Amniotic epithelial cell (primary cell): ENCODE measurements around the gene TMEM243.
"Not testable (repeated sequence)": the region's sequence is repeated elsewhere in the genome, so short reads cannot be mapped to it uniquely, and the experiment has no call there.

Experiments used
- DNase-seq: peaks from one replicate; pipeline ENCODE4 v3.0.0-alpha.2; 2010; ENCODE audit warnings: low read depth

TMEM243 gene, protein sequence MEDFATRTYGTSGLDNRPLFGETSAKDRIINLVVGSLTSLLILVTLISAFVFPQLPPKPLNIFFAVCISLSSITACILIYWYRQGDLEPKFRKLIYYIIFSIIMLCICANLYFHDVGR

DNA sequence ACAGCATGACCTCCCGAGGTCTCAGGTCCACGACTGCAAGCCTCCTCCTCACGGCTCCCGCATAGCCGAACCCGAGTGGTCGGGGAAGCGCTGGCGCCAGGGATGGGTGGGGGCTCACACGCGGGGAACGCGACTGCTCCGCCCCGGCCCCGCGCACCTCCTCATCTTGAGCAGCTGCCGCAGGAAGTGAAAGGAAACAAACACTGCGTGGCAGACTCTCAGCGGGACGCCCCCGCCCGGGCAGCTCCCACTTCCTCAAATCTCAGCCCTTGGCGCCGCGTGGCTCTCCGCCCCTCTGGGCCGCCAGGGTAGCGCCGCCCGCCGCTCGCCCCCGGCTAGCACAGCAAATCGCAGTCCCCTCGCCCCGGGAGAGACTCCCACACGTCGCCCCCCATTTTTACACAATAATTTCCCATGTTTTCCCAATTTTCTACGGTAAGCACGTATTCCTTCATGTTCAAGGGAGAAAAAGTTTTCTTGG, at the start of gene TMEM243:
TSS of gene TMEM243 (minus strand) at position 188 of the 481 bp plus-strand sequence. CDS start 229 bp downstream, outside the sequence.
- peak; percentile 65 for DNase-seq

DNA sequence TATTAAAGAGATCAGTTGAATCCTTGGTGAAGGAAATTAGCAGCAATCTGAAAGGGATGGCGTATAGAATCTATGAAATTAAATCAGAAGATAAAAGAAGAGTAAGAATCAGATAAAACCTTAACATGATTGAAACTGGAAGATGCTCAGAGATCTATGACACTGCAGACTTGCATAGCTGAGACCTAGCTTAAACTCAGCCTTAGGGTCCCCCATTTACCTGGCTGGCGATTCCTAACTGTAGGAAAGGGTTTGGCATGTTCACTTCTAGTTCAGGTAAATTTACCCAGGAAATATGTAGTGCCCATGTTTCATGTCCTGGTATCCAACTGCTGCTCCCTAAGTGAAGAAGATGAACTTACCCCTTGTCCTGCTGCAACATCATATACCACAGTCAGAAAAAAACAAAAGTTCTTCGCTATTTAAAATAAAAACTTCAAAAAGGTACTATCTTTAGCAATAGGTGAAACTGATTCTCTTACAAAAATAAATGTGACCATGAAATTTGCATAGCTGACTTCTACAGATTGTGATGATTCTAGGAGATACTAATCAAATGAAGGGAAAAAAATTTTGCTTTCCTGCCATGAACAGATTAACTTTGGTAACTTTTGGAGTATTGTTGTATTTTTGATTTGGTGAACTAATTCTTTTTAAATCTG, 47.8 kb upstream of the TMEM243 start:
- DNase-seq: no peak

DNA sequence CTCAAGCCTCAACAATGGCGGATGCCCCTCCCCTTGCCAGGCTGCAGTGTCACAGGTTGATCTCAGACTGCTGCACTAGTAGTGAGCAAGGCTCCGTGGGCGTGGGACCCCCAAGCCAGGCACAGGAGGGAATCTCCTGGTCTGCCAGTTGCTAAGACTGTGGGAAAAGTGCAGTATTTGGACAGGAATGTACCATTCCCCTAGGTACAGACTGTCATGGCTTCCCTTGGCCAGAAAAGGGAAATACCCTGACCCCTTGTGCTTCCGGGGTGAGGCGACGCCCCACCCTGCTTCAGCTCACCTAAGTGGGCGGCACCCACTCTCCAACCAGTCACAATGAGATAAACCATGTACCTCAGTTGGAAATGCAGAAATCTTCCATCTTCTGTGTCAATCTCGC, 44.0 kb upstream of the TMEM243 start:
- DNase-seq: no peak

DNA sequence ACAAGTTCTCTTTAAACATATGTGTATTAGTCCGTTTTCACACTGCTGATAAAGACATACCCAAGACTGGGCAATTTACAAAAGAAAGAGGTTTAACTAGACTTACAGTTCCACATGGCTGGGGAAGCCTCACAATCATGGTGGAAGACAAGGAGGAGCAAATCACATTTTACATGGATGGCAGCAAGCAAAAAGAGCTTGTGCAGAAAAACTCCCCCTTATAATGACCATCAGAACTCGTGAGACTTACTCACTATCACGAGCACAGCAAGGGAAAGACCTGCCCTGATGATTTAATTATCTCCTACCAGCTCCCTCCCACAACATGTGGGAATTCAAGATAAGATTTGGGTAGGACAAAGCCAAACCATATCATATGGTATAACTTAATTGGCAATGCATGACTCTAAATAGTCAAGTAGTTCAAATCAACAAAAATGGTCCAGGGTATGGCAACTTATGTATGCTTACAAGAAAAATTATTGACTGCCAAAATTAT, 34.1 kb upstream of the TMEM243 start:
- DNase-seq: no peak

DNA sequence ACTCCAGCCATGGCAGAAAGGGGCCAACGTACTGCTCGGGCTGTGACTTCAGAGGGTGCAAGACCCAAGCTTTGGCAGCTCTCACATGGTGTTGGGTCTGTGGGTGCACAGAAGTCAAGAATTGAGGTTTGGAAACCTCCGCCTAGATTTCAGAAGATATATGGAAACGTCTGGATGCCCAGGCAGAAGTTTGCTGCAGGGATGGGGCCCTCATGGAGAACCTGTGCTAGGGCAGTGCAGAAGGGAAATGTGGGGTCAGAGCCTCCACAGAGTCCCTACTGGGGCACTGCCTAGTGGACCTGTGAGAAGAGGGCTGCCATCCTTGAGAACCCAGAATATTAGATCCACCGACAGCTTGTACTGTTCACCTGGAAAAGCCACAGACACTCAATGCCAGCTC, 26.1 kb upstream of the TMEM243 start:
- not testable (repeated sequence) for DNase-seq

DNA sequence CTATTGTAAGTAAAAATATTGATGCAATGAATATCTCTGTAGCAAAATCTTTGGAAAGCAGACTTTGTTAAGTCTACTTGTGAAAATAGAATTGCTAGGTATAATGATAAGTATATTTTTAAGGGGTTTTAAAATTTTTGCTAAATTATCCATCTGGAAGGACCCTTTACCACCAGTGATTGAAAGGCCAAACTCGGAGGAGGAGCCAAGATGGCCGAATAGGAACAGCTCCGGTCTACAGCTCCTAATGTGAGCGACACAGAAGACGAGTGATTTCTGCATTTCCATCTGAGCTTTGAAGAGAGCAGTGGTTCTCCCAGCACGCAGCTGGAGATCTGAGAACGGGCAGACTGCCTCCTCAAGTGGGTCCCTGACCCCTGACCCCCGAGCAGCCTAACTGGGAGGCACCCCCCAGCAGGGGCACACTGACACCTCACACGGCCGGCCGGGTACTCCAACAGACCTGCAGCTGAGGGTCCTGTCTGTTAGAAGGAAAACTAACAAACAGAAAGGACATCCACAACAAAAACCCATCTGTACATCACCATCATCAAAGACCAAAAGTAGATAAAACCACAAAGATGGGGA, 19.0 kb upstream of the TMEM243 start:
- DNase-seq: not testable (repeated sequence)

DNA sequence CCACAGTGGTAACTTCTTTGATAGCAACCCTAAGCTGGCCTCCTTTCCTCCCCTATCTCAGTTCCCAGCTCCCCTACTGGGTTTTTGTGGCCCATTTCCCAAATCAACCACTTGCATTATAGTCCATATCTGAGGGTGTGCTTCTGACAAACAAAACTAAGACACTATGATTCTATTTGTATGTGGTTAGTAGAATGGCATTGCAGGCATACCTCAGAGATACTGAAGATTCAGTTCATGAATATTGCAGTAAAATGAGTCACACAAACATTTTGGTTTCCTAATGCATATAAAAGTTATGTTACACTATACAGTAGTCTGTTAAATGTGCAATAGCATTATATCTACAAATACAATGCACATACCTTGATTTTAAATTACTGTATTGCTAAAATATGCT, 15.4 kb upstream of the TMEM243 start:
- peak; percentile 84 for DNase-seq

DNA sequence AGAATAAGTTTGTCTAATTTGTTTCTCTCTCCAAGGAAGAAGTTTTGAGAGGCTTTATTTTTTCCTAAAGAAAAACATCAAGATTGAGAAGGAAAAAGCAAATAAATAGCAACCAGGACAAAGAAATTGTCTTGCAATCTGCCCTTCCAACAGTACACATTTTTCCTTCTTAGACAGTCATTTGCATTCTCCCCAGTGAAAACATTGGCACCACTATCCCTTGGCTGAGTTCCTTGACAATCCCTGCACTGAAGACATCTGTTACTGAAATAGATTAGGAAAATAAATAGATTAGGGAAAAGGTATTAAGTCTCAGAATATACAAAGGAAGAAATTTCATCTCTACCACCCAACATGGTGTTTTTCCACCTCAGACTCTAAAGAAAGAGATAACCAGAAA, 12.2 kb upstream of the TMEM243 start:
- DNase-seq: no peak

DNA sequence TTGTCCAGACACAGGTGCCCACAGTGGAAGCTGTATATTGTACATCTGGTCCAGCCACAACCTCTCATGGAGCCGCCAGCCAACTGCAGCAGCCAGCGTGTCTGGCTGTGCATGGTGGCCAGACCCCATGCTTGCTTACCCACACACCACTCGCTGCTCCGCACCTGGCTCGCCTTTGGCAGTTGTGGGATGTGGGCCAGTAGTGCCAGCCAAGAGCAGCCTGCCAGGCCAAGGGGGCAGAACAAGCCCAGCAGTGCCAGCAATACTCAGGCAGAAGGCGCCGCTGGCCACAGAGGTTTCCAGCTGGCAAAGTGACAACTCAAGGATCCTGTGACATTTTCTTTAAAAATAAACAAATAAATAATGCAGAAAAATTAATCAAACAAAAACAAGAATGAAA, 11.7 kb upstream of the TMEM243 start:
- no peak for DNase-seq

DNA sequence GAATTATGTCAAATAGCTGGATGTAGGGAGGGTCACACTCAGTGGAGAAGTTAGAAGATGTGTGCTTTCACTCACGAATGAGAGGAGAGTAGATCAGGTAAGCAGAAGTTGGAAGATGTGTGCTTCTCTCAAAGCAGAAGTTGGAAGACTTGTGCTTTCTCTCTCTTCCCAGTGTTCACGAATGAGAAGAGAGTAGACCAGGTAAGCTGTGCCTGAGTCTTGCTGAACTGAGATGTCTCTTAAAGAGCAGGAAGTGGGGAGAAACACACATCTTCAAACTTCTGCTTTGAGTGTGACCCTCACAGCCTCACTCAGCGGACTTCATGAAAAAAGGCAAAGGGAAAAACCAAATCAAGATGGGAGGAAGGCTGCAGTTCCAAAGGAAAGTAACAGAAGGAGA, 7.0 kb upstream of the TMEM243 start:
- DNase-seq: no peak

DNA sequence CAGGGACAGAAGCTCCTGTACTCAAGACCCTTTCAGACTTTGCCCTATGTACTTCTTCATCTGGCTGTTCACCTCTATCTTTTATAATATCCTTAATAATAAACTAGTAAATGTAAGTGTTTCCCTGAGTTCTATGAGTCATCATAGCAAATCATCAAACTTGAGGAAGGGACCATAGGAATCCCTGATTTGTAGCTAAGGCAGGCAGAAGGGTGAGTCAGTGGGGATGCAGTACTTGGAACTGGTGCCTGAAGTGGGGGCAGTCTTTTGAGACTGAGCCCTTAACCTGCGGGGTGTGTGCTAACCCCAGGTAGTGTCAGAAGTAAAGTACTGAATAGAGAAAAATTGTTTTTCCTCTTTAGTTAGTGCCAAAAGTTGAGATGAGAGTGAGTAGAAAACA, 6.2 kb upstream of the TMEM243 start:
- peak; percentile 42 for DNase-seq

DNA sequence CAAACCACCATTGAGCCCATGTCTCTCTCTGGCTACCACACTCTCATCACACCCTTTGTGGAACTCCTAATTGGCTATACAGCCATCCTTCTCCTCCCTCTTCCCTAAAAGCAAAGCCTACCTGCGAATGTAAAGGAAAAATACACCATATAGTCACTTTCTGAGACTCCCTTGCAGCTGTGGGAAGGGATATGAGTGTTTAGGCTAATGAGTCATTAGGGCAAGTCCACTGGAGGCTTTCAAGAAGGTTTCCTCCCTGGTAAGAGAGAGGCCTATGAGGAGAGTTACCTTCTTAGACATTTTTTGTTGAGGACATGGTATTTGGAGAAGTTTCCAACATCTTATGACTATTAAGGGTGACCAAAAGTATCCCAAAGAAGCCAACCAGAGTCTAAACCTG, 4.1 kb upstream of the TMEM243 start:
- DNase-seq: no peak

DNA sequence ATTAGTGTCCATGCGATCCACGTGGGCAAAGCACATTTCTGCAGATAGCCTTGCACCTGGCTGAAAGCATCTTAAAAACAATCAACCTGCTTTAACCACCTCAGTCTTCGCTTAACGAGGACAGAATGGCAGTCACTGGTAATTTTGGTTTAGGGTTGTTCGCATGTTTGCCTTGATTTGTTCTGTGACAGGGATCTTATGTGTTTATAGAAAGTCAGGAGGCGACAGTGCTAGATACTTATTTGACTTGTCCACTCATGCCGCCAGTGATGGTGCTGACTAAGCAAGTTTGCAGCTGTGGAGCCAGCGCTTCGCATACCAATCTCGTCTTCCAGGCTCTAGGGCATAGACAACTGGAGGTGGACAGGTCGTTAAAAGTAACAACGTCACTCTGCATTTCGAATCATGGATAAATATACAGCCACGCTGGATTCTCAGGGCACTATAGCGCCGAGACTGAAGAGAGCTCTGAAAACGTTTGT, 1.2 kb upstream of the TMEM243 start:
- no peak for DNase-seq

DNA sequence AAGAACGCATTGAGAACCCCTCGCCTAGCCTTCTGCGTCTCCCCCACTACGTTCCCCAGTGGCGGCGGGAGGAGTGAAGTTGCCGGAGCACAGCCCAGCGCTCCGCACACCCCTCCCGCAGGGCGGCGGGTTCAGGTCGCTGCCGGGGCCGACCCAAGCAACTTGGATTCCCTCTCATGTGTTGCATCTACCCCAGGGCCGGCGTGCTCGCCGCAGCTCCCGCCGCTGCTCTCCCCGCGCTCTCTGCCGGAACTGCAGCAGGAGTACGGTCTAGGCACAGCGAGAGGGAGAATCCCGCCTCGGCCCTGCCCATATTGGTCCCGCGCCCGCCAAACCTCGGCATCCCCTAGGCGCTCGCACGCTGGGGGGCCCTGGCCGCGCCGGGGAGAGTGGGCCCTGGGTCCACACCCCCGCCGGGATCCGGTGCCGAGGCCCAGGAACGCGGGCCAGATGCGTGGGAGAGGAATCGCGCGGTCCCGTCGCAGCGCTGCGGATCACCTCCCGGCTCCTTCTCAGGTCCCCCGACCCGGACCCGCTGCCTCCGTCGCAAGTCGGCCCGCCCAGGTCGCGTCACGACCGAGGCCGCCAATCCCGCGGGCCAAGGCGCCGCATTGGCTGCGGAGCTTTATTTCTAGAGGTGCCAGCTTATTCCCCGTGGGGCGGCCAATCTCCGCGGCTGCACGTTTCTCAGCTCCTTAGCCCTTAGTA, 648 bp upstream of the TMEM243 start:
- DNase-seq: peak; percentile 62

DNA sequence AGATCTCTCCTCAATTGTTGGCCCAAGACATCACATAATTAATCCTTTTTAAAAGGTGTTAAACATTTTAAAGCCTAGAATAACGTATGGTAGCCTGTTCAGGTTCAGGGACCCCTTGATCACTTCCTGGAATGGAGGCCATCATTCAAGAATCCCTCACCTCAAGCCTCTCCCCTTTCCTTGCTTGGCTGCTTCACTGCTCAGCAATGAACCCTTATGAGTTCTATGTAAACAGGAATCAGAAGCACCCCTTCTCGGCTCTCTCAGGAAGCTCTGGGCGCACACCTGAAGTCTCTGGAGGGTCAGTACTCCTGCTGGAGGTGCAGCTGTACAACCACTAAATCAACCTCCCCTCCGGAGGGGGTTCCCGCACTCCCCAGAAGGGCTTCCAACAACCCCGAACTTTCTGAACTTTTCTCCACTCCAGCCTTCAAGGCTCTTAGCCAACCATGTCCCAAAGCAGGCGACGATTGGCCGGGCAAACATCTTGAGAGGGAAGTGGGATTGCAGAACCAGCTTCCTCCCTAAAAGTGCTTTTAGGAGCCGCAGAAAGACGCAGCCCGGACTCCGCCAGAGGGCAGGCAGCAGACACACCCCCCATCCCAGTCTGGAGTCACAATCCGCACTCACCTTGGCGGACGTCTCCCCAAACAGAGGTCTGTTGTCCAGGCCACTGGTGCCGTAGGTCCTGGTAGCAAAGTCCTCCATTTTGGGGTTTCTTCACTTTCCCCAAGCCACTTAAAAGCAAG, 562 bp downstream of the TMEM243 start:
- DNase-seq: peak; percentile 27

DNA sequence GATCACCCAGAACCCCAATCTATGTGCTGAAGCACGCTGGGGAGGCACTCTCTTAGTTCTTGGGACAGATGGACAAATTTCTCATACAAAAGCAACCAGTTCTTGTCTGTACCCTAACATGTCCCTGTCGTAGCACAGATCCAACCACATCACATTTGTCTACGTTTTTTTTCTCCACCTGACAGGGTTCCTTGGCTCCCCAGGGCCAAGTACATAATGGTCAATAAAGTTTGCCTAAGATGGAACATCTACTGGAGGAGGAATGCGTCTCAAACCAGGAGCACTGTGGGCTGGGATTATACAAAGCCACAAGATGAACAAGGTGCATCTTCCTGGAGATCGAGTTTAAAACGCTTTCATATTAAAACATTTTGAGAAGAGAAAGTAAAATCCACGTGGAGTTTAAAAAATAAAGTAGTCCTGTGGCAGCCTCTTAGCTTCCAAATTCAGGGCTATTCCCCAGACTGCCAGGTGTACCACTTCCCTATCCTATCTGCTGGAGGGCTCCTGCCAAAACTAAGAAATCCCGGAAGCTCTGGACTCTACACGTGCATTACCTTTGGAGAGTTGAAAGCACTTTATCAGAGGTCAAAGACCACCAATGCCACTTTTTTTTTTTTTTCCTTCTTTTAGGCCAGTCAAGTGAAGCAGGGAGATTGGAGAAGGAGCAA, 1.4 kb downstream of the TMEM243 start:
- DNase-seq: no peak

DNA sequence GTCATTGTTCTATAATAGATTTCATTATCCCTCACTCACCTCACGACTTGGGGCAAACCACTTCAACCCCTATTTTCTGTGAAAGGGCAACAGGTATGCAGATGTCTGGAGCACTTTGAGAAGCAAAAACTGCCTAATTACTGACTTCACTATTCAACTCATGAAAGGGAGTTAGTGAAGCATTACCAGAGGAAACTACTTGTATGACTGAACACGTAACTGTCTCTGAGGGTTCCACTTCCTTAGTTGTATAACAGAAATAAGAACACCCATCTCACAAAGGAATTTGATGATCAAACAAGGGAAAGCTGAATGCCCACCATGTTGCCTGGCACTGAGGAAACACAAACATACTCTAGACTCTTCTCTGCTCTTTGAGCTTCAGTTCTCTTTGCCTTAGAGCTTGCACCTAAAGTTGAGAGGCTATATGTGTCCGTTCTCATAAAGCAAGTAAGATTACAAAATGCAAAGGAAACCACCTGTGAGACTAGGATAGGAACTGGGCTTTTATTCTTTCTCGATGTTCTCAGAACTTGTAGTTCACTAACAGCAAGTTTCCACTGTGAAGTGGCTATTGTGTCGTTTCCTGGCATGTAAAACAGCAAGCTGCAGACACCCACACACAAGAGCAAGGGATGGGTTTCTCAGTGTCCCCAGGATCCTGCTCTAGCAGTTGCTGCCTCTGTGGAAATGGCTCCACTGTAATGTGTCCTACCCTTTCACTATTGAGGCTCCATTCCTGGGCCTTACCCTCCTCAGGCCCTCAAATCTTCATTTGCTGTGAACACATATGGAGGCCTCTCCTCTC, 2.6 kb downstream of the TMEM243 start:
- no peak for DNase-seq

DNA sequence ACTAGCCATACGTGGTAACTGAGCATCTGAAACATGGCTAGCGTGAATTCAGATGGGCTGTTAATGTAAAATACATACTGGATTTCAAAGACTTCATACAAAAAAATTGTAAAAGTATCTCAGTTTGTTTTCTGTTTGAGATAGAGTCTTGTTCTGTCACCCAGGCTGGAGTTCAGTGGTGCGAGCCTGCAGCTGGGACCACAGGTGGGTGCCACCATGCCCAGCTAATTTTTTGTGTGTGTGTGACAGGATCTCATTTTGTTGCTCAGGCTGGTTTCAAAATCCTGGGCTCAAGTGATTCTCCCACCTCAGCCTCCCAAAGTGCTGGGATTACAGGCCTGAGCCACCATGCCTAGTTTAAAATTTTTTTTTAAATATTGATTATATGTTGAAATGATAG, 4.5 kb downstream of the TMEM243 start:
- DNase-seq: no peak

DNA sequence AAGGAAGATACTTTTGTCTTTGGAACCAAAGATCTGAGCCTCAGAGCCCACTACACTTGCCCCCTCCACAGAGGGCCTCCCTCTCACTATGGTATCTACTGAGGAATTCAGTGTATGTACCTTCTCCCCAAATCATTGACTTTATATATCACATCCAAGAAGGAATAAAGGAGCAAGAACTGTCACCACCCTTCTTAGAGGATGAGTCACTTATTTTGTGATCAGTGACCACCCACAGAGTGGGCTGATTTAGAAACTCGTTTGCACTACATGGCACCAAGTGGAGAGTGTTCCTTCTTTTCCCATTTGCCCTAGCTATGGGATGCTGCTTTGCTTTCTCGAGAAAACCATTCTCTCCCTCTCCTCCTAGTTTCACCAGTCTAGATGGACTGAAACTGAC, 5.7 kb downstream of the TMEM243 start:
- peak; percentile 14 for DNase-seq

DNA sequence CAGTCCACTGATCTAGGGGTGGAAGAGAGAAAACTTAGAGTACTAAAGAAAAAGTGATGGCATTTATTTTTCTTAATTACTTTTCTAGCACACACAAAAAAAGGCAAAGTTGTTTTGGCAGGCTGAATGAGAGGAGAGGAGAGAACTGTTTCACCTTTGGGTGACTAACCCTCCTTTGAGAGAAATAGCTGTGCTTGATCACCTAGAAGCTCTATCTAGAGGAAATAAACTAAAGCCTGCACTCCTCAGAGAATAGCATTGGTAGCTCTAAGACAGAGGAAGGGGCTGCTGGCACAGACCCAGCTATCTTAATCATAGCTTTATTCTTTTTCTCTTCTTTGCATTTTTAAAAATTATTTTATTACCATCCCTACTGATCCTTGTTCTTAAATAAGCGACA, 6.3 kb downstream of the TMEM243 start:
- DNase-seq: no peak

DNA sequence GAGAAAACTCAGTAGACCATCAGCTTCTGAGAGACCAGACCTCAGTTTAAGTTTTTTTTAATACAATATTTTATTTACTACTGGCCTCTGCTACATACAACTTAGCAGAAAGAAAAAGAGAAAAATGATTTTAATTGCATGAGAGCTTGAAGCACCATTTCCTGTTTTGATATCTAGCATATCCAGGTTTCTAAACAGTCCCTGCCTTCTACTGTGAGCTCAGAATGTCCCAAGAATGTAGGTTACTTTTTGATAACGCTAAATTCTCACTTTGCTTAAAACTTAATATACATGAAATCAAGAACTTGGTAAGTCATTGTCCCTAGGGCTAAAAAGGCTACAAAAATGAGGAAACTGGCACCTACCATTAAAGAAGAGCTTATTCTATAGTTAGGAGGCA, 7.0 kb downstream of the TMEM243 start:
- DNase-seq: no peak
